Lung (tissue), 12 donors: ENCODE measurements around the gene EDARADD. TPM values are rescaled to one million over a fixed set of nuclear protein-coding genes. Genes with fewer than 3 reads are reported as not detected.

Experiments
- ATAC-seq: fragments of 200-7000 bp; cut with Tn5 transposase; one replicate; pipeline ENCODE4 v1.9.1; 2020; ENCODE audit warnings: moderate number of reproducible peaks; ENCODE audit not compliant: insufficient read depth, low FRiP score
- DNase-seq, 3 donors: peaks; one replicate each; pipeline ENCODE4 v3.0.0-alpha.2; 2013 to 2017
- H3K27ac ChIP-seq, 2 donors: one replicate each; pipeline ENCODE4 v1.5.1; 2013; ENCODE audit warnings: mild to moderate bottlenecking in 2 of 2, moderate library complexity in 2 of 2, control low read depth in 1 of 2, inconsistent platforms in 1 of 2, low read depth in 1 of 2, low read length in 1 of 2
- H3K27me3 ChIP-seq, 3 donors: one replicate each; pipeline ENCODE4 v1.5.1; 2013; ENCODE audit warnings: low read length in 2 of 3; ENCODE audit not compliant: control insufficient read depth in 3 of 3, insufficient read depth in 3 of 3
- H3K36me3 ChIP-seq, 4 donors: one replicate each; pipeline ENCODE4 v1.5.1; 2013; ENCODE audit warnings: low read length in 4 of 4, mild to moderate bottlenecking in 1 of 4, moderate library complexity in 1 of 4; ENCODE audit not compliant: control insufficient read depth in 4 of 4, insufficient read depth in 4 of 4
- H3K4me1 ChIP-seq, 5 donors: one replicate each; pipeline ENCODE4 v1.5.1; 2013; ENCODE audit warnings: low read length in 5 of 5, mild to moderate bottlenecking in 2 of 5, moderate library complexity in 1 of 5; ENCODE audit not compliant: control insufficient read depth in 5 of 5, insufficient read depth in 5 of 5
- H3K4me3 ChIP-seq: one replicate; pipeline ENCODE4 v1.5.1; 2013; ENCODE audit warnings: mild to moderate bottlenecking, control low read depth, moderate library complexity
- H3K9ac ChIP-seq, 2 donors: one replicate each; pipeline ENCODE4 v1.5.1; 2013; ENCODE audit warnings: low read length in 2 of 2, control low read depth in 1 of 2; ENCODE audit not compliant: insufficient read depth in 1 of 2
- H3K9me3 ChIP-seq, 4 donors: one replicate each; pipeline ENCODE4 v1.5.1; 2013; ENCODE audit warnings: low read length in 3 of 4, mild to moderate bottlenecking in 1 of 4, moderate library complexity in 1 of 4; ENCODE audit not compliant: control insufficient read depth in 4 of 4, insufficient read depth in 3 of 4
- WGBS, 2 donors: extraction: QIAGEN DNeasy Blood & Tissue Kit; methylation state at CpG; one replicate each; pipeline ENCODE4 v1.1.7; 2013; 5-methylcytosine and 5-hydroxymethylcytosine counted together
- polyA plus RNA-seq, 2 donors: library from polyadenylated mRNA; stranded (reverse); fragments of 200-250 nt; gene quantifications; one replicate each; pipeline ENCODE4 v1.2.1, GENCODE V29; 2013
- total RNA-seq, 2 donors: library from RNA; depleted of rRNA in 1 of 2; stranded (reverse); fragments of >200 nt in 1 of 2; gene quantifications; one replicate each; pipeline ENCODE4 v1.2.1, GENCODE V29; 2014 to 2021
- TF ChIP-seq, protein P1 (sequence below): IDR thresholded peaks from 2 replicates; pipeline ENCODE4 v1.5.1; 2012; ENCODE audit warnings: mild to moderate bottlenecking; ENCODE audit errors: control extremely low read depth, extremely low read depth
- donor health status: control.
- donor health status: control.
- donor health status: Bipolar disorder and iron deficiency.
- donor health status: healthy.
- donor health status: DM: yes; HTN: yes; CAD: no.

The EDARADD gene
- total and polyA plus RNA-seq, 4 donors, result 0.37 to 2.3 (median 1.1) TPM

DNA sequence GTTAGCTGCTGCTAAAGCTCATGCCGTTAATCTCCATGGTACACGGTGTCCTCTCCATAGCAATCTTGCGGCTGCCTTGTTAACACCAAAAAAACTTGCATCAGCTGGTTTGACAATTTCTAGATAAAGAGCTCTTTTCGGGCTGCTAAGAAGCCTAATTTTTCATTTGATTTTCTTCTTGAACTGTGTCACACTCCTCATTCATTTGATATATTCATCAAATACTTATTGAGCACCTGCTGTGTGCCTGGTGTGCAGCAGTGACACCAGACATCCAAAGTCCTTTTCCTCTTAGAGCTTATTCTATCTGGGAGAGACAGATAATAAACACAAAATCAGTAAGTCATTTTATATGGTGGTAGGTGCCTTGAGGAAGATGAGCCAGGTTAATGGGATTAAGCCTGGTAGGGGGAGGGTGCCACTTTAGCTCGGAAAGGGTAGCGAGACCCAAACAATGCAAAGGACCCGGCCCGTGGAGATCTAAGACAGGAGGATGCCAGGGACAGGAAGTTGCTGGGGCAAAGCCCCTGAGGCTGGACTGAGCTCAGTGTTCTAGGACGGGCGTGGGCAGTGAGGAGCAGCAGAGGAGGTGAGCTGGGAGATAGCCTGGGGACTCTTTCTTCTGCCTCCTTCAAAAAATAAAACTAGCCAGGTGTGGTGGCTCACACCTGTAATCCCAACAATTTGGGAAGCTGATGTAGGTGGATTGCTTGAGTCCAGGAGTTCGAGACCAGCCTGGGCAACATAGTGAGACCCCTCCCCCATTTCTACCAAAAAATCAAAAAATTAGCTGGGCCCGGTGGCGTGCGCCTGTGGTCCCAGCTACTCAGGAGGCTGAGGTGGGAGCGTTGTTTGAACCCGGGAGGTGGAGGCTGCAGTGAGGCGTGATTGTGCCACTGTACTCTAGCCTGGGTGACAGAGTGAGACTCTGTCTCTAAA lies 79.0 kb downstream of the EDARADD start:
- no peaks in the 10 kb centered on the region for H3K36me3 ChIP-seq
- H3K4me3 ChIP-seq, result no peak overlapping the region
- H3K4me1 ChIP-seq, result peaks cover 0 to 19% (median 0%) of the 10 kb centered on the region in 5 donors
- ATAC-seq, result no peak
- H3K27me3 ChIP-seq, result no peaks in the 10 kb centered on the region
- H3K9me3 ChIP-seq, result peaks cover 0 to 1% (median 0%) of the 10 kb centered on the region in 4 donors
- TF ChIP-seq, protein P1, sequence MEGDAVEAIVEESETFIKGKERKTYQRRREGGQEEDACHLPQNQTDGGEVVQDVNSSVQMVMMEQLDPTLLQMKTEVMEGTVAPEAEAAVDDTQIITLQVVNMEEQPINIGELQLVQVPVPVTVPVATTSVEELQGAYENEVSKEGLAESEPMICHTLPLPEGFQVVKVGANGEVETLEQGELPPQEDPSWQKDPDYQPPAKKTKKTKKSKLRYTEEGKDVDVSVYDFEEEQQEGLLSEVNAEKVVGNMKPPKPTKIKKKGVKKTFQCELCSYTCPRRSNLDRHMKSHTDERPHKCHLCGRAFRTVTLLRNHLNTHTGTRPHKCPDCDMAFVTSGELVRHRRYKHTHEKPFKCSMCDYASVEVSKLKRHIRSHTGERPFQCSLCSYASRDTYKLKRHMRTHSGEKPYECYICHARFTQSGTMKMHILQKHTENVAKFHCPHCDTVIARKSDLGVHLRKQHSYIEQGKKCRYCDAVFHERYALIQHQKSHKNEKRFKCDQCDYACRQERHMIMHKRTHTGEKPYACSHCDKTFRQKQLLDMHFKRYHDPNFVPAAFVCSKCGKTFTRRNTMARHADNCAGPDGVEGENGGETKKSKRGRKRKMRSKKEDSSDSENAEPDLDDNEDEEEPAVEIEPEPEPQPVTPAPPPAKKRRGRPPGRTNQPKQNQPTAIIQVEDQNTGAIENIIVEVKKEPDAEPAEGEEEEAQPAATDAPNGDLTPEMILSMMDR, result no peak
- DNase-seq, result no peak
- no peak overlapping the region for H3K27ac ChIP-seq
- no peak overlapping the region for H3K9ac ChIP-seq
- 81 to 86% methylated on average over 17 of the region's 17 CpGs for WGBS, 2 donors

DNA sequence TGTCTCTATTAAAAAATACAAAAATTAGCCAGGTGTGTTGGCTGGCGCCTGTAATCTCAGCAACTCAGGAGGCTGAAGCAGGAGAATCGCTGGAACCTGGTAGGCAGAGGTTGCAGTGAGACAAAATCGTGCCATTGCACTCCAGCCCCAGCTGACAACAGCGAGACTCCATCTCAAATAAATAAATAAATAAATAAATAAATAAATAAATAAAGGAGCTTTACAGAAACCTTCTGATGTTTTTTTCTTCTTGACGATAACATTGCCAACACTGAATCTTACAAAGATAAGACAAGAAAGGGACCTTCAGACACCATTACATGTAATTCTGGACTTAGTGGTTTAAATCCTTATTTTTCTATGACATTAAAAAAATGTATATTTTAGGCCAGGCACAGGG lies 81.9 kb downstream of the EDARADD start:
- H3K9me3 ChIP-seq, result no peaks in the 10 kb centered on the region
- H3K9ac ChIP-seq, result no peak overlapping the region
- TF ChIP-seq, protein P1, result no peak
- H3K4me1 ChIP-seq, result peaks cover 0 to 19% (median 0%) of the 10 kb centered on the region in 5 donors
- ATAC-seq (no peak), DNase-seq (no peak)
- WGBS, 2 donors, result 94 to 96% methylated on average over 5 of the region's 5 CpGs
- no peak overlapping the region for H3K27ac ChIP-seq
- H3K4me3 ChIP-seq, result no peak overlapping the region
- no peaks in the 10 kb centered on the region for H3K27me3 ChIP-seq
- no peaks in the 10 kb centered on the region for H3K36me3 ChIP-seq

DNA sequence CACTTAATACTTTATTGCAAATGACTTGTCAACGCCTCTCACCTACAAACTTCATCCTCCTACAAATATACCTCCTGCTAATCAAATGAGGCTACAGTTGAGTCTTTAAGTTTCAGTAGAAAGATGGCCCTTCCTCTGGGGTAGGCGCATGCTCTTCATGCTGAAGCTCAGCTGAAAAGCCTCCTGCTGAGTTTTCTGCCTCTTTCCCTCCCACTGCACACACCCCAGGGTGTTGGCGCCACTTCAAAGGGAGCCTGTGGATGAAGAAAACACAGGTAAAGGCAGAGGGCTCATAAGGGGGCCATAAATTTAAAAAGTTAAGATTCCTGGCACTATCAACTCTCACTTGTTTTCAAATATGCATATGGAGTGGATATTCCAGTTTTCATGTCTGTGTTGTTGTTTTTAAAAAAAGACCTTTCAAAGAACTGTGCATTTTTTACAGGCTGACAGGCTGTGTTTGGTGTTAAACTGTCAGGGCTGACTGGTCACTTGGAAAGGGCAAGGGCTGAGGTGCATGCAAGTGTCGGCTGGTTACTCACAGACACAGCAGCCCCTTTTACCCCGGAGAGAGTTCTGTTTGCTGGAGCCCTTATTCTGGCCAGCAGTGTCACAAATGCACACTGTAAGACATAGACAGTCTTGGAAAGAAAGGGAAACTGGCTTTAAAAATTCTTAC lies 86.8 kb downstream of the EDARADD start:
- WGBS, 2 donors, result 65 to 78% methylated on average over 5 of the region's 5 CpGs
- H3K4me3 ChIP-seq, result no peak overlapping the region
- H3K36me3 ChIP-seq, result peaks cover 0 to 2% (median 0%) of the 10 kb centered on the region in 4 donors
- H3K27ac ChIP-seq, result no peak overlapping the region
- TF ChIP-seq, protein P1, result no peak
- H3K27me3 ChIP-seq, result no peaks in the 10 kb centered on the region
- ATAC-seq, result no peak
- DNase-seq, result peak in 1 of 3 donors; percentile 12
- no peaks in the 10 kb centered on the region for H3K9me3 ChIP-seq
- H3K9ac ChIP-seq, result no peak overlapping the region
- no peaks in the 10 kb centered on the region for H3K4me1 ChIP-seq
